DLD1 (cell line): ENCODE data around the gene GNPDA2.
"Not testable (repeated sequence)": the region's sequence is repeated elsewhere in the genome, so short reads cannot be mapped to it uniquely, and the experiment has no call there.

Source experiments
- in situ Hi-C: cut with HindIII; loops from 2 replicates; pipeline ENCODE4 v1.10.0; 2017; ENCODE audit warnings: low sequenced_read_pairs

Gene GNPDA2

GRCh38 chr4:44726038-44726871, at the start of gene GNPDA2:
Gene GNPDA2 (minus strand): TSS chr4:44726556. CDS start chr4:44722207, 4,349 bp downstream.
- in situ Hi-C loops = no loop called here

- in situ Hi-C loops = no loop called here
Measured at GRCh38 chr4:44772340-44772739, 46.0 kb upstream of the GNPDA2 start.

GRCh38 chr4:44771789-44772188, 45.4 kb upstream of the GNPDA2 start:
- in situ Hi-C loops = no loop called here

- in situ Hi-C loops = no loop called here
Measured at GRCh38 chr4:44766453-44766852, 40.1 kb upstream of the GNPDA2 start.

- in situ Hi-C loops = no loop called here
Measured at GRCh38 chr4:44765116-44765515, 38.8 kb upstream of the GNPDA2 start.

GRCh38 chr4:44761306-44761705, 35.0 kb upstream of the GNPDA2 start:
- in situ Hi-C loops = no loop called here

GRCh38 chr4:44760142-44760898, 34.0 kb upstream of the GNPDA2 start:
- in situ Hi-C loops = no loop called here

GRCh38 chr4:44756559-44756958, 30.2 kb upstream of the GNPDA2 start:
- in situ Hi-C loops = no loop called here

GRCh38 chr4:44740201-44740600, 13.8 kb upstream of the GNPDA2 start:
- in situ Hi-C loops = no loop called here

- in situ Hi-C loops = no loop called here
Measured at GRCh38 chr4:44738615-44739014, 12.3 kb upstream of the GNPDA2 start.

GRCh38 chr4:44736900-44737299, 10.5 kb upstream of the GNPDA2 start:
- in situ Hi-C loops = no loop called here

GRCh38 chr4:44728694-44729093, 2.3 kb upstream of the GNPDA2 start:
- in situ Hi-C loops = not testable (repeated sequence)

- in situ Hi-C loops = no loop called here
Measured at GRCh38 chr4:44727471-44727870, 1.1 kb upstream of the GNPDA2 start.

GRCh38 chr4:44725726-44726037, 674 bp downstream of the GNPDA2 start:
- in situ Hi-C loops = no loop called here

GRCh38 chr4:44725166-44725565, 1.2 kb downstream of the GNPDA2 start:
- in situ Hi-C loops = no loop called here

GRCh38 chr4:44722001-44722400, 4.4 kb downstream of the GNPDA2 start:
- in situ Hi-C loops = no loop called here

GRCh38 chr4:44720371-44720770, 6.0 kb downstream of the GNPDA2 start:
- in situ Hi-C loops = no loop called here

GRCh38 chr4:44716597-44716996, 9.8 kb downstream of the GNPDA2 start:
- in situ Hi-C loops = no loop called here

- in situ Hi-C loops = no loop called here
Measured at GRCh38 chr4:44713125-44713524, 13.2 kb downstream of the GNPDA2 start.

- in situ Hi-C loops = no loop called here
Measured at GRCh38 chr4:44704673-44705072, 21.7 kb downstream of the GNPDA2 start.

GRCh38 chr4:44701037-44701436, 25.3 kb downstream of the GNPDA2 start:
- in situ Hi-C loops = no loop called here

GRCh38 chr4:44700427-44700826, 25.9 kb downstream of the GNPDA2 start:
- in situ Hi-C loops = no loop called here
